Measurements from ENCODE around the gene ECSIT.
"Not testable (repeated sequence)": the region's sequence is repeated elsewhere in the genome, so short reads cannot be mapped to it uniquely, and the experiment has no call there.

The ECSIT gene

GRCh38 chr19:11570039-11570462 lies 41.1 kb upstream of the ECSIT start:
- TF ChIP-seq CTCF (IDR thresholded peaks at IDR 0.05; ENCODE audit: unreplicated experiment in 3 of 3): no peak

GRCh38 chr19:11566164-11566563 lies 37.2 kb upstream of the ECSIT start:
- Mint-ChIP-seq H3K27ac (no peak overlapping the region), H3K4me1 (no peaks in the 10 kb centered on the region), H3K9me3 (no peaks in the 10 kb centered on the region), H3K27me3 (ENCODE audit: low read depth) (no peaks in the 10 kb centered on the region), H3K36me3 (ENCODE audit: low read depth) (no peaks in the 10 kb centered on the region), H3K4me3 (no peak overlapping the region)
- TF ChIP-seq CTCF (IDR thresholded peaks at IDR 0.05; ENCODE audit: unreplicated experiment in 3 of 3): no peak

More at GRCh38 chr19:11570039-11570462, 41.1 kb upstream of the ECSIT start:
- Mint-ChIP-seq H3K4me1 (no peaks in the 10 kb centered on the region), H3K27ac (no peak overlapping the region), H3K9me3 (no peaks in the 10 kb centered on the region), H3K27me3 (ENCODE audit: low read depth) (no peaks in the 10 kb centered on the region), H3K36me3 (ENCODE audit: low read depth) (no peaks in the 10 kb centered on the region), H3K4me3 (no peak overlapping the region)

- not testable (repeated sequence) for H3K4me1 Mint-ChIP-seq; H3K4me3 Mint-ChIP-seq; H3K27ac Mint-ChIP-seq; H3K9me3 Mint-ChIP-seq; H3K36me3 Mint-ChIP-seq (ENCODE audit: low read depth); H3K27me3 Mint-ChIP-seq (ENCODE audit: low read depth)
Measured at GRCh38 chr19:11565649-11565980, 36.7 kb upstream of the ECSIT start.

- H3K27me3 Mint-ChIP-seq (ENCODE audit: low read depth); H3K36me3 Mint-ChIP-seq (ENCODE audit: low read depth); H3K4me3 Mint-ChIP-seq; H3K4me1 Mint-ChIP-seq; H3K9me3 Mint-ChIP-seq: not testable (repeated sequence)
- peak overlapping the region in 2 of 3 experiments; percentile 37 to 66 for H3K27ac Mint-ChIP-seq
Measured at GRCh38 chr19:11564082-11564807, 35.3 kb upstream of the ECSIT start.

GRCh38 chr19:11563532-11563931 lies 34.6 kb upstream of the ECSIT start:
- Mint-ChIP-seq H3K27me3 (ENCODE audit: low read depth) (no peaks in the 10 kb centered on the region), H3K9me3 (no peaks in the 10 kb centered on the region), H3K36me3 (ENCODE audit: low read depth) (no peaks in the 10 kb centered on the region), H3K4me3 (no peak overlapping the region), H3K27ac (no peak overlapping the region), H3K4me1 (peaks cover 13% of the 10 kb centered on the region)
- TF ChIP-seq CTCF (IDR thresholded peaks at IDR 0.05; ENCODE audit: unreplicated experiment in 3 of 3): no peak

GRCh38 chr19:11560404-11561051 lies 31.6 kb upstream of the ECSIT start:
- Mint-ChIP-seq H3K4me3 (peak overlapping the region; percentile 71 to 87 (median 86)), H3K27ac (peak overlapping the region; percentile 54 to 72 (median 64)), H3K9me3 (no peaks in the 10 kb centered on the region), H3K4me1 (peaks cover 23% of the 10 kb centered on the region), H3K36me3 (ENCODE audit: low read depth) (peaks cover 8% of the 10 kb centered on the region), H3K27me3 (ENCODE audit: low read depth) (no peaks in the 10 kb centered on the region)
- peak; percentile 70 to 73 (median 72) for TF ChIP-seq CTCF (IDR thresholded peaks at IDR 0.05; ENCODE audit: unreplicated experiment in 3 of 3)

Measured in nephron (organoid).